KOPT-K1 (cell line): Measurements from ENCODE around the gene RPL31.

Source experiments
- H3K27ac ChIP-seq: fragments of 200-600 bp; sonication (generic); 2 replicates; pipeline ENCODE4 v1.5.1; 2016; ENCODE audit warnings: antibody characterized with exemption, mild to moderate bottlenecking, low read depth, low read length; ENCODE audit not compliant: poor library complexity, severe bottlenecking
- H3K36me3 ChIP-seq: fragments of 200-600 bp; sonication (generic); 2 replicates; pipeline ENCODE4 v1.5.1; 2017; ENCODE audit warnings: antibody characterized with exemption, mild to moderate bottlenecking, low read length, moderate library complexity; ENCODE audit not compliant: insufficient read depth
- H3K9me3 ChIP-seq: fragments of 200-600 bp; sonication (generic); 2 replicates; pipeline ENCODE4 v1.5.1; 2017; ENCODE audit warnings: antibody characterized with exemption, low read length, mild to moderate bottlenecking; ENCODE audit not compliant: insufficient read depth, poor library complexity, severe bottlenecking

Gene RPL31

GRCh38 chr2:100983684-100984310 is 18.3 kb upstream of the RPL31 start:
- Histone ChIP-seq H3K27ac (no peak overlapping the region), H3K36me3 (peaks cover 37% of the 10 kb centered on the region), H3K9me3 (no peaks in the 10 kb centered on the region)

- peaks cover 34% of the 10 kb centered on the region; the same call in 1 of the 2 replicates for H3K36me3 ChIP-seq
- H3K27ac ChIP-seq, result no peak overlapping the region
- no peaks in the 10 kb centered on the region for H3K9me3 ChIP-seq
Observed at GRCh38 chr2:100984892-100985307, 17.2 kb upstream of the RPL31 start.

DNA sequence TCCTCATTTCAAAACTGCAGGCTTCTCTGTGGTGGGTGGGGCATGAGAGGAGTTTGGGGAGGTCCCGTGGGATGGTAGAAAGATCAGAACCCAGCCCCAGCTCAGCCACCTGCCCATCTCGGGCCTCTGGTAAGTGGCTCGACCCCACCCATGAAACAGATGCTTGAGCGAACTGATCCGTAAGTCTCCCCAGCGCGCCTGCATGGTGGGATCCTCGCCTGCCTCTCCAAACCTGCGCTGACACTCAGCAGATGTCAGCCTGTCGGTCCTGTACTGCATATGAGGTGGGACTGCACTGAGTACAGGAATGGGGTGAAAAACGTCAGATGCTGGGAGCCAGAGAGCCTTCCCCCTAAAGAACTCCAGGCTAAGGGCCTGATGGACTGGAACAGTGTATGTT is 15.9 kb upstream of the RPL31 start:
- Histone ChIP-seq H3K36me3 (peaks cover 32% of the 10 kb centered on the region; the same call in 1 of the 2 replicates), H3K27ac (no peak overlapping the region), H3K9me3 (no peaks in the 10 kb centered on the region)

- Histone ChIP-seq H3K36me3 (peaks cover 31% of the 10 kb centered on the region; the same call in 1 of the 2 replicates), H3K27ac (no peak overlapping the region)
Observed at GRCh38 chr2:100987536-100987935, 14.6 kb upstream of the RPL31 start.

GRCh38 chr2:100987974-100988373 is 14.1 kb upstream of the RPL31 start:
- H3K9me3 ChIP-seq, result no peaks in the 10 kb centered on the region
- peaks cover 28% of the 10 kb centered on the region; the same call in 1 of the 2 replicates for H3K36me3 ChIP-seq
- H3K27ac ChIP-seq, result no peak overlapping the region

More at GRCh38 chr2:100987536-100987935, 14.6 kb upstream of the RPL31 start:
- H3K9me3 ChIP-seq, result no peaks in the 10 kb centered on the region

GRCh38 chr2:100988630-100989417 is 13.3 kb upstream of the RPL31 start:
- Histone ChIP-seq H3K9me3 (no peaks in the 10 kb centered on the region), H3K36me3 (peaks cover 22% of the 10 kb centered on the region; the same call in 1 of the 2 replicates), H3K27ac (no peak overlapping the region)

DNA sequence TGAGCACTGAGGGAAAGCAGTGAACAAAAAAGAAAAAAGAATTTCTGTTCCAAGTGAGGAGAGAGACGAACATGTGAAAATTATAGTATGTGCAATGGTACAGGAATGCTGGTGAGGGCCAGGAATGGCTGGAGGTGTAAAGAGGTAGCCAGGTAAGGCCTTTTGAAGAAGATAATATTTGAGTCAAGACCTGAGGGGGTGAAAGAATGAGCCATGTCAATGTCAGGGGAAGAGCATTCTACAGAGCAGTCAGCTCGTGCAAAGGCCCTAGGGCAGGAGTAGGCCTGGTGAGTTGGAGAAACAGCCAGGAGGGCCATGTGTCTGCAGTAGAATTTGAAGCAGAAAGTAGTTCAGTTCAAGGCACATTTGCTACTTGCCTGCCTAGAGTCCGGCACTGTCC is 12.4 kb upstream of the RPL31 start:
- Histone ChIP-seq H3K27ac (no peak overlapping the region), H3K36me3 (peaks cover 26% of the 10 kb centered on the region), H3K9me3 (no peaks in the 10 kb centered on the region)

DNA sequence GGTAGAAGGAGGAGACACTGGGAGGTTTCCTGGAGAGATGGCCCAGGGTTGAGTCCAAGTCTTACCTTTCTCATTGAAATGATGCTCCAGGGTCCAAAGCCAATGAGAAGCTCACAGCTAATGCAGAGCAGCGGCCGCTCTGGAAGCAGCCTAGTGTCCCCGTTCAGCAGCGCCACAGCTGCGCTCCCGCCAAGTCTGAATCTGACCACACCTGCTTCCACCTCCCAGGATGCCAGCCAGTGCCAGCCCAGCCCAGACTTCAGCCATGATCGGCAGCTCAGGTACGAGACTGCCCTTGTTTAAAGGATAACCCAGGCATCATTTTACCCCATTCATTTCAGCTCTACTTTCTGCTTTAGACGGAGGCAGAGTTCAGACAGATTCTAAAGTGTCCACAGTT is 11.9 kb upstream of the RPL31 start:
- peaks cover 30% of the 10 kb centered on the region for H3K36me3 ChIP-seq
- H3K27ac ChIP-seq, result no peak overlapping the region

DNA sequence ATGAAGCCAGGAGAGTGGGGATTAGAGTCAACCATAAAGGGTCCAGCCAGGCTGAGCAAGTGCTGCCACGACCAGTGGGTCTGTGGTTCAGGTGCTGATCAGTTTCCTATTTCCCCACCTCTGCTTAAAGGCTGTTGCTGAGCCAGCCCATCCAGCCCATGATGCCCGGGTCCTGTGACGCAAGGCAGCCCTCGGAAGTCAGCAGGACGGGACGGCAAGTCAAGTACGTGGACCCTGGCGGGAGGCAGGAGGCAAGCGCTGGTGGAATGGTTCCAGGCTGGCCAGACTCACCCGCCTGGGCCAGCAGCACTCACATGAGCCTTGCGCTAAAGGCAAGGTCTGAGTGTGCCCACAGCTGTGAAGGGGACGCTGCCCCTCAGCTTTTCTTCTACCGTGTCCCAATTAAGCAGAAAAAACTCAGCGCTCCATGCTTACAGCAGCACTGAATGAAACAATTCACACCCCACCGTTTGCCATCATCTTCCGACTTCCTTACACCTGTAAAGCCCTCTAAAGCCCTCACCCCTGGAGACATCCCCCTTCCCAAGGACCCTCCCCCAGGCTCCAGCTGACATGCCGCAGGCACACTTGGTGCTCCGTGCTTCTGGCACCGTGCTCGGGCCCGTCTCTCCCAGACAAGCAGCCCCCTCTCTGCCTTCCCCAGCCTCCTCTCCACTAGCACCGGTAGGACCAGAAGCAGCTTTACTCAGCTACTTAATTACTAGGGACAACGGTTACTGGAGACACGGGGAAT is 11.3 kb upstream of the RPL31 start:
- H3K9me3 ChIP-seq, result no peaks in the 10 kb centered on the region
- peaks cover 35% of the 10 kb centered on the region for H3K36me3 ChIP-seq
- H3K27ac ChIP-seq, result no peak overlapping the region

More for the DNA sequence above, 11.9 kb upstream of the RPL31 start:
- H3K9me3 ChIP-seq, result no peaks in the 10 kb centered on the region

- peaks cover 41% of the 10 kb centered on the region for H3K36me3 ChIP-seq
- H3K27ac ChIP-seq, result no peak overlapping the region
- H3K9me3 ChIP-seq, result no peaks in the 10 kb centered on the region
Observed at GRCh38 chr2:100991404-100991773, 10.7 kb upstream of the RPL31 start.

DNA sequence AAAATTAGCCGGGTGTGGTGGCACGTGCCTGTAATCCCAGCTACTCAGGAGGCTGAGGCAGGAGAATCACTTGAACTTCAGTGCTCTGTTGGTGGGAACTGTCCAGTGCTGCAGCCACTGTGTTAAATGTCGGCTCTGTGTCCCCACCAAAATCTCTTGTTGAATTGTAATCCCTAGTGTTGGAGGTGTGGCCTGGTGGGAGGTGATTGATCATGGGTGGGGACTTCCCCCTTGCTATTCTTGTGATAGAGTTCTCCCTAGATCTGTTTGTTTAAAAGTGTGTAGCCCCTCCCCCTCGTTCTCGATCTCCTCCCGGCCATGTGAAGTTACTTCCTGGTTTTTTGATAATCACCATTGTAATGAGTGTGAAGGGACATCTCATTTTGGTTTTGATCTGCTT is 9.8 kb upstream of the RPL31 start:
- H3K9me3 ChIP-seq, result no peaks in the 10 kb centered on the region
- no peak overlapping the region for H3K27ac ChIP-seq
- H3K36me3 ChIP-seq, result peaks cover 46% of the 10 kb centered on the region

GRCh38 chr2:100993294-100993693 is 8.8 kb upstream of the RPL31 start:
- Histone ChIP-seq H3K9me3 (no peaks in the 10 kb centered on the region), H3K27ac (no peak overlapping the region), H3K36me3 (peaks cover 36% of the 10 kb centered on the region)

DNA sequence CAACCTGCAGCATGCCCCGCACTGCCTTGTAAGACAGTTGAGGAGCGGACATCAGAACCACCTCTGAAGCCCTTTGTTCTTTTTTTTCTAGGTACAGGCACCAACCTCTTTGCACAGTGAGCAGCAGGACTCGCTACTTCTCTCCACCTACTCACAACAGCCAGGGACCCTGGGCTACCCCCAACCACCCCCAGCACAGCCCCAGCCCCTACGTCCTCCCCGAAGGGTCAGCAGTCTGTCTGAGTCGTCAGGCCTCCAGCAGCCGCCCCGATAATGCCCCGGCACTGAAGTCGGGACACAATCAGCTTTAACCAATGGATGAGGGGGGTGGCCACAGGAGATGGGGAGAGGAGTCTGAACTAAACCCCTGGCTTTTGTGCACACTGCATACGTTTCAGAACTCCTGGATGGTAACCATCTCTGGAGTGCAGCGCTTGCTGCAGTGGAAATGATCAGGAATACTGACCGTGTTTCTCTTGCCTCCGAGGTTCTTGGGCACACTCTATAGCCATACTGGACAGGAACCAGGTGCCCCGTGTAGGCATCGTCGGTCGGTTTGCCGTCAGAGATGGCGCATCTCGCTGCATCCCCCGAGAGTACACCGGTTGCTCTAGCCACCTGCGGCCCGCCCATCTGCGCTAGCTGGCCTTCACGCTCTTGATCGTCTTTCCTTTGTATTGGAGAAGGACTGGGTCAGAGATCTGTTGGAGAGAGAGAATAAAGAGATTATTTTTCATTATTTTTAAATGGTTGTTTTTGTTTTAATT is 6.6 kb upstream of the RPL31 start:
- Histone ChIP-seq H3K27ac (no peak overlapping the region), H3K36me3 (peaks cover 34% of the 10 kb centered on the region), H3K9me3 (no peaks in the 10 kb centered on the region)

DNA sequence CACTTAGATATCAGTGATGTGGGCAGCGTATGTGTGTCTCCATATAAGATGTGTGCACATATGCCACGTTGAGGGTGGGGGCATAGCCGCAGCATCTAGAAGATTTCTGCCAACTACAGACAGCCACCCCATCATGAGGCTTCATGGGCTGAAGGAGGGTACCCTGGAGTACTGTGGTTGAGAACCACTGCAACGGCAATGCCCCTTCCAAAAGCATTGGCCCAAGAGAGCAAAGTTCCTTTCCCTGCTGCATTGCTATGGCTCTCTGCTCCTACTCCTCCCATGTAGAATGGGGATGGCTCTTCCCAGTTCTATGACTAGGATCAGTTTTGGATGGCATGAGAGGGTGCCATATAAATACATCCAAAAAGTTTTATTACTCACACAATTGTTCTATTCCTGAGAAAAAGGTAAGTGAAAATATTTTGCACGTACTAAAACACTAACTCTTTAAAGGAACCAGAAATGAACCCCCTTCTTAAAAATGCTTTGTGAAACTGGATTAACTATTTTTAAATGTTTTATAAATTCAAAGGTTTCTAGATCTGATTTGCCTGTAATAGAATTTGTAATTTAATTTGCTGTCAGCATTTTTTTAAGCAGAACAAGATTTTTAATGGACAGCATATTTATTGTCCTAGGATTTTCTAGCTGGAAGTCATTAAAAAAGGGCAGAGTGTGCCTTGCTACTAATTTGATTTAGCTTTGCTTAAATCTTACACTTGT is 4.4 kb upstream of the RPL31 start:
- Histone ChIP-seq H3K27ac (no peak overlapping the region), H3K9me3 (no peaks in the 10 kb centered on the region), H3K36me3 (peaks cover 34% of the 10 kb centered on the region)
